Upper lobe of right lung (tissue), 1 donor: ENCODE measurements around the gene HIF1A. TPM values are rescaled to one million over a fixed set of nuclear protein-coding genes. Genes with fewer than 3 reads are reported as not detected.

Experiments used
- ATAC-seq: fragments of 200-7000 bp; cut with Tn5 transposase; one replicate; pipeline ENCODE4 v1.9.1; 2020; ENCODE audit warnings: mild to moderate bottlenecking, moderate library complexity
- DNase-seq: peaks from one replicate; pipeline ENCODE4 v3.0.0-alpha.2; 2020
- H3K27ac ChIP-seq: fragments of 200-600 bp; one replicate; pipeline ENCODE4 v1.8.0; 2022
- H3K27me3 ChIP-seq: fragments of 200-600 bp; one replicate; pipeline ENCODE4 v1.8.0; 2022; ENCODE audit warnings: mild to moderate bottlenecking
- H3K36me3 ChIP-seq: fragments of 200-600 bp; one replicate; pipeline ENCODE4 v1.8.0; 2022
- H3K4me1 ChIP-seq: fragments of 200-600 bp; one replicate; pipeline ENCODE4 v1.8.0; 2022
- H3K4me3 ChIP-seq: fragments of 200-600 bp; one replicate; pipeline ENCODE4 v1.8.0; 2022; ENCODE audit warnings: mild to moderate bottlenecking
- H3K9me3 ChIP-seq: fragments of 200-600 bp; one replicate; pipeline ENCODE4 v1.8.0; 2022
- CTCF ChIP-seq: fragments of 200-600 bp; IDR thresholded peaks from one replicate; pipeline ENCODE4 v1.8.0; 2022; ENCODE audit warnings: antibody characterized with exemption
- intact Hi-C: fragments of 100-400 bp; cut with DNase I; formaldehyde crosslinking; loops from one replicate; pipeline ENCODE4 v1.11.0; 2022
- total RNA-seq: library from RNA; stranded (reverse); fragmentation: NEBNext Ultra II Directional; extraction: Animal tissue kit (Norgen Biotek cat#: 25700); gene quantifications from one replicate; pipeline ENCODE4 v1.2.1, GENCODE V29; 2021
- donor health status: DM: no; HTN: yes; CAD: no; lungs with severe emphysema.

Gene HIF1A
- total RNA-seq, 1 donor from 2014 or later, result 108 TPM

GRCh38 chr14:61663312-61663979 lies 31.9 kb upstream of the HIF1A start:
- no peak overlapping the region for H3K4me3 ChIP-seq
- peak overlapping the region; percentile 38 for H3K27ac ChIP-seq
- no peaks in the 10 kb centered on the region for H3K27me3 ChIP-seq
- H3K4me1 ChIP-seq, result peaks cover 22% of the 10 kb centered on the region
- intact Hi-C loops, result no loop called here
- DNase-seq (no peak), ATAC-seq (peak; percentile 70)
- no peaks in the 10 kb centered on the region for H3K36me3 ChIP-seq
- no peaks in the 10 kb centered on the region for H3K9me3 ChIP-seq
- TF ChIP-seq CTCF, result no peak

- intact Hi-C loops, result no loop called here
- Histone ChIP-seq H3K27ac (no peak overlapping the region), H3K9me3 (no peaks in the 10 kb centered on the region), H3K36me3 (no peaks in the 10 kb centered on the region), H3K27me3 (no peaks in the 10 kb centered on the region), H3K4me3 (no peak overlapping the region), H3K4me1 (no peaks in the 10 kb centered on the region)
- ATAC-seq (peak; percentile 74), DNase-seq (no peak)
- TF ChIP-seq CTCF, result no peak
These were observed 27.0 kb upstream of the HIF1A start for GRCh38 chr14:61668282-61668681.

- Histone ChIP-seq H3K36me3 (no peaks in the 10 kb centered on the region), H3K27ac (peak overlapping the region; percentile 63), H3K4me1 (no peaks in the 10 kb centered on the region), H3K4me3 (no peak overlapping the region), H3K9me3 (no peaks in the 10 kb centered on the region), H3K27me3 (no peaks in the 10 kb centered on the region)
- intact Hi-C loops, result no loop called here
- DNase-seq, result no peak
- no peak for TF ChIP-seq CTCF
- no peak for ATAC-seq
These were observed 24.7 kb upstream of the HIF1A start for GRCh38 chr14:61670576-61670975.

GRCh38 chr14:61671082-61671481 lies 24.2 kb upstream of the HIF1A start:
- intact Hi-C loops, result no loop called here

GRCh38 chr14:61672796-61673195 lies 22.5 kb upstream of the HIF1A start:
- no peak for DNase-seq

More at GRCh38 chr14:61671082-61671481, 24.2 kb upstream of the HIF1A start:
- no peak overlapping the region for H3K4me3 ChIP-seq
- no peaks in the 10 kb centered on the region for H3K4me1 ChIP-seq
- H3K9me3 ChIP-seq, result no peaks in the 10 kb centered on the region
- no peak for TF ChIP-seq CTCF
- peak overlapping the region; percentile 63 for H3K27ac ChIP-seq
- no peak for DNase-seq
- H3K36me3 ChIP-seq, result no peaks in the 10 kb centered on the region
- ATAC-seq, result no peak
- no peaks in the 10 kb centered on the region for H3K27me3 ChIP-seq

More at GRCh38 chr14:61672796-61673195, 22.5 kb upstream of the HIF1A start:
- TF ChIP-seq CTCF, result no peak
- Histone ChIP-seq H3K27ac (no peak overlapping the region), H3K36me3 (no peaks in the 10 kb centered on the region), H3K4me1 (no peaks in the 10 kb centered on the region), H3K27me3 (no peaks in the 10 kb centered on the region), H3K4me3 (no peak overlapping the region), H3K9me3 (no peaks in the 10 kb centered on the region)
- ATAC-seq, result no peak
- intact Hi-C loops, result no loop called here
